Activated CD8-positive, alpha-beta memory T cell treated with anti-CD3 and anti-CD28 coated beads for 1 hour (primary cell): ENCODE data around the gene PUS7.
"Not testable (repeated sequence)": the region's sequence is repeated elsewhere in the genome, so short reads cannot be mapped to it uniquely, and the experiment has no call there.

ENCODE experiments used
- DNase-seq, 2 donors: peaks; one replicate each; pipeline ENCODE4 v3.0.0-alpha.2; 2020; ENCODE audit warnings: low read depth in 1 of 2; ENCODE audit errors: extremely low read depth in 1 of 2

The PUS7 gene

GRCh38 chr7:105450177-105450861, 71.8 kb downstream of the PUS7 start:
- no peak for DNase-seq

- DNase-seq: no peak
Measured at GRCh38 chr7:105448181-105448580, 73.9 kb downstream of the PUS7 start.

- no peak for DNase-seq
Measured at GRCh38 chr7:105444342-105444987, 77.6 kb downstream of the PUS7 start.

GRCh38 chr7:105442214-105442613, 79.9 kb downstream of the PUS7 start:
- not testable (repeated sequence) for DNase-seq

- no peak for DNase-seq
Measured at GRCh38 chr7:105439174-105439893, 82.7 kb downstream of the PUS7 start.

GRCh38 chr7:105438847-105439173, 83.3 kb downstream of the PUS7 start:
- no peak for DNase-seq

GRCh38 chr7:105438254-105438653, 83.8 kb downstream of the PUS7 start:
- DNase-seq: no peak

GRCh38 chr7:105437356-105437755, 84.7 kb downstream of the PUS7 start:
- not testable (repeated sequence) for DNase-seq

GRCh38 chr7:105429746-105430612, 92.1 kb downstream of the PUS7 start:
- peak; percentile 12 to 27 for DNase-seq

- no peak for DNase-seq
Measured at GRCh38 chr7:105426606-105427146, 95.4 kb downstream of the PUS7 start.

- DNase-seq: no peak
Measured at GRCh38 chr7:105423987-105424386, 98.1 kb downstream of the PUS7 start.

GRCh38 chr7:105413887-105414437, 108.1 kb downstream of the PUS7 start:
- DNase-seq: no peak

GRCh38 chr7:105410774-105411173, 111.3 kb downstream of the PUS7 start:
- not testable (repeated sequence) for DNase-seq

GRCh38 chr7:105409775-105410174, 112.3 kb downstream of the PUS7 start:
- DNase-seq: not testable (repeated sequence)

- no peak for DNase-seq
Measured at GRCh38 chr7:105408791-105409410, 113.2 kb downstream of the PUS7 start.
